Uterus (tissue), 4 donors: Measurements from ENCODE around the gene OCIAD2. TPM values are rescaled to one million over a fixed set of nuclear protein-coding genes. Genes with fewer than 3 reads are reported as not detected.
"Not testable (repeated sequence)": the region's sequence is repeated elsewhere in the genome, so short reads cannot be mapped to it uniquely, and the experiment has no call there.

Experiments used
- DNase-seq, 2 donors: peaks; one replicate each; pipeline ENCODE4 v3.0.0-alpha.2; 2019 to 2020
- H3K27ac ChIP-seq, 2 donors: fragments of 200-600 bp; sonication (generic); 1 replicate in 1 of 2; 2 replicates in 1 of 2; pipeline ENCODE4 v1.5.1; 2016 to 2018
- H3K27me3 ChIP-seq, 2 donors: fragments of 200-600 bp; sonication (generic); one replicate each; pipeline ENCODE4 v1.5.1; 2018 to 2019; ENCODE audit warnings: control low read depth in 1 of 2
- H3K36me3 ChIP-seq, 2 donors: fragments of 200-600 bp; sonication (generic); one replicate each; pipeline ENCODE4 v1.5.1; 2019; ENCODE audit warnings: control low read depth in 1 of 2
- H3K4me1 ChIP-seq, 2 donors: fragments of 200-600 bp; sonication (generic); one replicate each; pipeline ENCODE4 v1.5.1; 2018 to 2019; ENCODE audit warnings: control low read depth in 1 of 2
- H3K4me3 ChIP-seq, 2 donors: fragments of 200-600 bp; sonication (generic); 1 replicate in 1 of 2; 2 replicates in 1 of 2; pipeline ENCODE4 v1.5.1; 2018 to 2019; ENCODE audit warnings: mild to moderate bottlenecking in 1 of 2
- H3K9me3 ChIP-seq, 2 donors: fragments of 200-600 bp; sonication (generic); one replicate each; pipeline ENCODE4 v1.5.1; 2019; ENCODE audit warnings: control low read depth in 1 of 2
- POLR2A ChIP-seq, 2 donors: fragments of 450-650 bp; IDR thresholded peaks; one replicate each; pipeline ENCODE4 v1.6.1; 2016; ENCODE audit warnings: antibody characterized with exemption in 2 of 2, mild to moderate bottlenecking in 1 of 2, moderate library complexity in 1 of 2
- intact Hi-C: fragments of 100-400 bp; cut with DNase I; formaldehyde crosslinking; loops from one replicate; pipeline ENCODE4 v1.15.1; 2023; ENCODE audit warnings: low total_unique reads
- total RNA-seq, 4 donors: library from RNA; depleted of rRNA in 3 of 4; stranded (reverse); fragments of >200 nt in 3 of 4; gene quantifications; one replicate each; pipeline versions ENCODE4 v1.1.0 to v1.2.4, GENCODE V29; 2014 to 2023
- TF ChIP-seq, protein P1 (sequence below), 4 experiments: fragments of 200-600 bp in 2 of 4; fragments of 450-650 bp in 2 of 4; sonication (generic) in 2 of 4; IDR thresholded peaks; one replicate each; pipeline ENCODE4 v1.5.1; 2016 to 2019; ENCODE audit warnings: antibody characterized with exemption in 4 of 4, mild to moderate bottlenecking in 2 of 4, moderate library complexity in 1 of 4
- donor health status: DM: yes; HTN: yes; CAD: no.

OCIAD2 gene
- total RNA-seq, 4 donors from 2014 or later = 0.88 to 17.0 (median 6.2) TPM

DNA sequence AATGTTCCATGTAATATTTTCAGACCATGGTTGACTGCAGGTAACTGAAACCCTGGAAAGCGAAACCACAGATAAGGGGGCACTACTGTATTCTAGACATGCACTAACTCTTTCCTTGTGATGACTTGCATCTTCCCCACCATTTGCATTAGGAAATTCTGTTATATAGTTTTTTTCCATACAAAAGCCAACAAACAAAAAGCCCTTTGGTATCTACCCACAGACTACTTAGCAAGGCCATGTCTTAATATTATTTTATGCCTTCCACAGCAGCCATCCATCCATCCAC lies 52.2 kb downstream of the OCIAD2 start:
- intact Hi-C loops = no loop called here
- TF ChIP-seq POLR2A (IDR thresholded peaks at IDR 0.05) = no peak
- TF ChIP-seq, protein P1, sequence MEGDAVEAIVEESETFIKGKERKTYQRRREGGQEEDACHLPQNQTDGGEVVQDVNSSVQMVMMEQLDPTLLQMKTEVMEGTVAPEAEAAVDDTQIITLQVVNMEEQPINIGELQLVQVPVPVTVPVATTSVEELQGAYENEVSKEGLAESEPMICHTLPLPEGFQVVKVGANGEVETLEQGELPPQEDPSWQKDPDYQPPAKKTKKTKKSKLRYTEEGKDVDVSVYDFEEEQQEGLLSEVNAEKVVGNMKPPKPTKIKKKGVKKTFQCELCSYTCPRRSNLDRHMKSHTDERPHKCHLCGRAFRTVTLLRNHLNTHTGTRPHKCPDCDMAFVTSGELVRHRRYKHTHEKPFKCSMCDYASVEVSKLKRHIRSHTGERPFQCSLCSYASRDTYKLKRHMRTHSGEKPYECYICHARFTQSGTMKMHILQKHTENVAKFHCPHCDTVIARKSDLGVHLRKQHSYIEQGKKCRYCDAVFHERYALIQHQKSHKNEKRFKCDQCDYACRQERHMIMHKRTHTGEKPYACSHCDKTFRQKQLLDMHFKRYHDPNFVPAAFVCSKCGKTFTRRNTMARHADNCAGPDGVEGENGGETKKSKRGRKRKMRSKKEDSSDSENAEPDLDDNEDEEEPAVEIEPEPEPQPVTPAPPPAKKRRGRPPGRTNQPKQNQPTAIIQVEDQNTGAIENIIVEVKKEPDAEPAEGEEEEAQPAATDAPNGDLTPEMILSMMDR (IDR thresholded peaks at IDR 0.05) = no peak
- Histone ChIP-seq H3K36me3 (no peaks in the 10 kb centered on the region), H3K4me3 (no peak overlapping the region), H3K27me3 (no peaks in the 10 kb centered on the region), H3K9me3 (no peaks in the 10 kb centered on the region), H3K4me1 (no peaks in the 10 kb centered on the region), H3K27ac (no peak overlapping the region)
- no peak for DNase-seq

DNA sequence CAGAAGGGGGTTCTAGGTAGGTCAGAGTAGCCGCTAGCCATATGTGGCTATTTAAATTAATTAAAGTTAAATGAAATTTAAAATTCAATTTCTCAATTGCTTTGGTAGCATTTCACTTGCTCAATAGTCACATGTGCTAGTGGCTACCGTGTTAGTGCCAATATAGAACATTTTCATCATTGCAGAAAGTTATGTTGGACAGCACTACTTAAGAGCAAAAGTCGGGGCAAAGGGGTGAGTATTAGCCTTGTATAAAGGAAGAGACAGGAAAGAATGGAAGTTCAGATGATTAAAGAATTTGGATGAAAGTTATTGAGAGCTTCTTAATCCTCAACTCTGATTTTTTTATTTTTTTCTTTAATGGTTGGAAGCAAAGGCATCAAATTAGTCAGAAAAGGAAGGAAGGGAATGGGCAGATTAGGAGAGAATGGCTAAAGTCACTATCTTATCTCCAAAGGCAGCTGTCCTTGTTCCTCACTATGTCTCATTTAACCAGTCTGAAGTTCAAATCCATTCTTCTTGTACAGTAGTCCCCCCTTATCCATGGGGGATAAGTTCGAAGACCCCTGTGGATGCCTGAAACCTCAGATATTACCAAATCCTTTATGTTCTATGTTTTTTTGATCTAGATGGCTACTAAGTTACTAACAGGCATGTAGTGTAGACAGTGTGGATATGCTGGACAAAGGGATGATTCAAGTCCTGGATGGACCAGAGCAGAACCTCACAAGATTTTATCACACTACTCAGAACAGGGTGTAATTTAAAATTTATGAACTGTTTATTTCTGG lies 52.8 kb downstream of the OCIAD2 start:
- H3K4me3 ChIP-seq = no peak overlapping the region
- TF ChIP-seq POLR2A (IDR thresholded peaks at IDR 0.05) = no peak
- TF ChIP-seq, protein P1 (IDR thresholded peaks at IDR 0.05) = no peak
- DNase-seq = no peak
- intact Hi-C loops = no loop called here
- no peaks in the 10 kb centered on the region for H3K4me1 ChIP-seq
- H3K27me3 ChIP-seq = no peaks in the 10 kb centered on the region
- H3K27ac ChIP-seq = no peak overlapping the region
- H3K9me3 ChIP-seq = no peaks in the 10 kb centered on the region
- H3K36me3 ChIP-seq = no peaks in the 10 kb centered on the region

DNA sequence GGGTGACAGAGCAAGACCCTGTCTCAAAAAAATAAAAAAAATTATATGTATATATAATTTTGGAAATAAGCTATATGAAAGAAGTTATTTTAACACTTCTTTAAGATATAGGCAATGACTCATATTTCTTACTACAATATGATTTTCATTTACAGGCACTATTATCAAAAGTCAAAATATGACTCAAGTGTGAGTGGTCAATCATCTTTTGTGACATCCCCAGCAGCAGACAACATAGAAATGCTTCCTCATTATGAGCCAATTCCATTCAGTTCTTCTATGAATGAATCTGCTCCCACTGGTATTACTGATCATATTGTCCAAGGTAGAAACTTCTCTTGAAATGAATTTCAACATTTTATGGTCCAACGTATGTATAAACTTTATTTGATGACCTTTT lies 54.9 kb downstream of the OCIAD2 start:
- no peaks in the 10 kb centered on the region for H3K36me3 ChIP-seq
- no peak overlapping the region for H3K27ac ChIP-seq
- intact Hi-C loops = no loop called here
- H3K4me1 ChIP-seq = no peaks in the 10 kb centered on the region
- no peaks in the 10 kb centered on the region for H3K27me3 ChIP-seq
- no peak for DNase-seq
- H3K9me3 ChIP-seq = no peaks in the 10 kb centered on the region
- H3K4me3 ChIP-seq = no peak overlapping the region
- TF ChIP-seq, protein P1 (IDR thresholded peaks at IDR 0.05) = no peak
- no peak for TF ChIP-seq POLR2A (IDR thresholded peaks at IDR 0.05)

DNA sequence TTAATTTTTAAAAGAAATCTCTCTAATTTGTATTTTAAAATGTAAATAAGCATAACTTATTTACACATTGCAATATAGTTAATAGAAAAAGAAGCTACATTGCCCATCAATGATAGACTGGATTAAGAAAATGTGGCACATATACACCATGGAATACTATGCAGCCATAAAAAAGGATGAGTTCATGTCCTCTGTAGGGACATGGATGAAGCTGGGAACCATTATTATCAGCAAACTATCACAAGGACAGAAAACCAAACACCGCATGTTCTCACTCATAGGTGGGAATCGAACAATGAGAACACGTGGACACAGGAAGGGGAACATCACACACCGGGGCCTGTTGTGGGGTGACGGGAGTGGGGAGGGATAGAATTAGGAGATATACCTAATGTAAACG lies 57.8 kb downstream of the OCIAD2 start:
- H3K4me3 ChIP-seq, H3K9me3 ChIP-seq, H3K27me3 ChIP-seq, intact Hi-C loops, H3K36me3 ChIP-seq, DNase-seq, H3K27ac ChIP-seq, H3K4me1 ChIP-seq: not testable (repeated sequence)

DNA sequence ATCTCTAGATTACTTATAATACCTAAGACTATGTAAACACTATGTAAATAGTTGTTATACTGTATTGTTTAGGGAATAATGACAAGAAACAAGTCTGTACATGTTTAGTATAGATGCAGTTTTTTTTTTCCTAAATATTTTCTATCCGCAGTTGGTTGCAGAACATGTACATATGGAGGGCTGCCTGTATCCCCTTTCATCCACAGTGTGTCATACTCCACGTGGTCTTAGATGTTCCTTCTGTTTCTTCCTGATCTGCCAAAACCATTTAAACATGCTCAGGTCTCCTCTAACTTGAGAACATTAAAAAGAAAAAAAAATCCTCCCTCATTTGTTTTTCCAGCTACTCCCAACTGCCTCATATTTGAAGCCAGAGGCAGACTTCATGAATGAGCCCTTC lies 61.7 kb downstream of the OCIAD2 start:
- Histone ChIP-seq H3K4me3 (no peak overlapping the region), H3K4me1 (no peaks in the 10 kb centered on the region), H3K9me3 (no peaks in the 10 kb centered on the region), H3K36me3 (no peaks in the 10 kb centered on the region), H3K27ac (no peak overlapping the region), H3K27me3 (no peaks in the 10 kb centered on the region)
- DNase-seq = no peak
- intact Hi-C loops = no loop called here
- TF ChIP-seq POLR2A (IDR thresholded peaks at IDR 0.05) = no peak
- TF ChIP-seq, protein P1 (IDR thresholded peaks at IDR 0.05) = no peak
